Stomach (tissue), 9 donors: ENCODE results near the gene MUCL1. TPM values are rescaled to one million over a fixed set of nuclear protein-coding genes. Genes with fewer than 3 reads are reported as not detected.

Experiments used
- DNase-seq, 2 donors: peaks; one replicate each; pipeline versions ENCODE4 v3.0.0 to v3.0.0-alpha.2; 2013 to 2019
- H3K27ac ChIP-seq, 5 donors: fragments of 200-600 bp in 4 of 5; sonication (generic) in 4 of 5; one replicate each; pipeline ENCODE4 v1.5.1; 2013 to 2019; ENCODE audit warnings: mild to moderate bottlenecking in 1 of 5, moderate library complexity in 1 of 5
- H3K27me3 ChIP-seq, 3 donors: fragments of 200-600 bp; sonication (generic); one replicate each; pipeline ENCODE4 v1.5.1; 2017 to 2019; ENCODE audit warnings: mixed run types in 1 of 3
- H3K36me3 ChIP-seq, 4 donors: fragments of 200-600 bp; sonication (generic); 1 replicate in 3 of 4; 2 replicates in 1 of 4; pipeline ENCODE4 v1.5.1; 2016 to 2019
- H3K4me1 ChIP-seq, 4 donors: fragments of 200-600 bp; sonication (generic); one replicate each; pipeline ENCODE4 v1.5.1; 2016 to 2019
- H3K4me3 ChIP-seq, 4 donors: fragments of 200-600 bp; sonication (generic) in 3 of 4; one replicate each; pipeline ENCODE4 v1.5.1; 2016 to 2019; ENCODE audit warnings: mild to moderate bottlenecking in 1 of 4
- H3K9me3 ChIP-seq, 4 donors: fragments of 200-600 bp; sonication (generic); one replicate each; pipeline ENCODE4 v1.5.1; 2016 to 2019
- EP300 ChIP-seq: sonication (generic); formaldehyde crosslinking; IDR thresholded peaks from one replicate; pipeline ENCODE4 v1.6.1; 2017; ENCODE audit warnings: antibody characterized with exemption
- POLR2A ChIP-seq, 4 donors: fragments of 450-650 bp; IDR thresholded peaks; one replicate each; pipeline ENCODE4 v1.6.1; 2016; ENCODE audit warnings: antibody characterized with exemption in 4 of 4, control low read depth in 2 of 4, mild to moderate bottlenecking in 1 of 4, moderate library complexity in 1 of 4
- POLR2AphosphoS5 ChIP-seq, 3 donors: sonication (generic); formaldehyde crosslinking; IDR thresholded peaks; one replicate each; pipeline ENCODE4 v1.6.1; 2016; ENCODE audit warnings: antibody characterized with exemption in 3 of 3
- WGBS, 5 donors: extraction: QIAGEN DNeasy Blood & Tissue Kit in 3 of 5; methylation state at CpG; one replicate each; pipeline versions ENCODE4 v1.1.5 to v1.1.7; 2013 to 2018; 5-methylcytosine and 5-hydroxymethylcytosine counted together
- intact Hi-C: fragments of 100-400 bp; cut with DNase I; formaldehyde crosslinking; loops from one replicate; pipeline ENCODE4 v1.15.1; 2023; ENCODE audit warnings: low total_unique reads
- polyA plus RNA-seq, 3 donors: library from polyadenylated mRNA; stranded (reverse); fragments of 200-250 nt; gene quantifications; one replicate each; pipeline ENCODE4 v1.2.3, GENCODE V29; 2013
- total RNA-seq, 5 donors: library from RNA; depleted of rRNA; stranded (reverse); fragments of >200 nt; gene quantifications; one replicate each; pipeline versions ENCODE4 v1.1.0 to v1.2.3, GENCODE V29; 2014 to 2016
- TF ChIP-seq, protein P1 (sequence below), 7 experiments: fragments of 450-650 bp in 4 of 7; fragments of 200-600 bp in 3 of 7; sonication (generic) in 3 of 7; IDR thresholded peaks; one replicate each; pipeline ENCODE4 v1.5.1; 2016 to 2019; ENCODE audit warnings: antibody characterized with exemption in 7 of 7, control low read depth in 2 of 7, mild to moderate bottlenecking in 1 of 7
- donor health status: healthy with polysubstance abuse.
- donor health status: Bipolar disorder and iron deficiency.
- donor health status: healthy.

Gene MUCL1
- total and polyA plus RNA-seq, 8 donors: not detected

DNA sequence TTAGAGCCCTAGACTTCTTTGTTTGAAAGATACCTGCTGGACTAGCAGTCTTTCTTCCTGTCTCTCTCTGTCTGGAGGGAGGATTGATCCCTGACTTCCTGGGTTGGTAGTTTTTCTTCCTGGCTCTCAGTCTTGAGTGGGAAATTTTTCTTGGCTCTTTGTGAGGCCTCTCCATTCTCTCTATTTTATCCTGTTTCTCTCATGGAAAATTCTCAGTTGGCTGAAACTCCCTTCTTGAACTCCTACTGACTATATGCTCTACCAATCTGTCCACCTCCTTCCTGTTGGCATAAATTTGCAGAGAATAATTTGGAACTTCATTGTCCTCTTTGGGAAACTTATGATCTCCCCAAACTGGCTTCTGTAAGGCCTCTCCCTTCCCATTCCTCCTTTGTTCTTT, 24.1 kb upstream of the MUCL1 start:
- H3K36me3 ChIP-seq: no peaks in the 10 kb centered on the region
- no peak overlapping the region for H3K27ac ChIP-seq
- DNase-seq: no peak
- no peak overlapping the region for H3K4me3 ChIP-seq
- H3K9me3 ChIP-seq: no peaks in the 10 kb centered on the region
- TF ChIP-seq, protein P1, sequence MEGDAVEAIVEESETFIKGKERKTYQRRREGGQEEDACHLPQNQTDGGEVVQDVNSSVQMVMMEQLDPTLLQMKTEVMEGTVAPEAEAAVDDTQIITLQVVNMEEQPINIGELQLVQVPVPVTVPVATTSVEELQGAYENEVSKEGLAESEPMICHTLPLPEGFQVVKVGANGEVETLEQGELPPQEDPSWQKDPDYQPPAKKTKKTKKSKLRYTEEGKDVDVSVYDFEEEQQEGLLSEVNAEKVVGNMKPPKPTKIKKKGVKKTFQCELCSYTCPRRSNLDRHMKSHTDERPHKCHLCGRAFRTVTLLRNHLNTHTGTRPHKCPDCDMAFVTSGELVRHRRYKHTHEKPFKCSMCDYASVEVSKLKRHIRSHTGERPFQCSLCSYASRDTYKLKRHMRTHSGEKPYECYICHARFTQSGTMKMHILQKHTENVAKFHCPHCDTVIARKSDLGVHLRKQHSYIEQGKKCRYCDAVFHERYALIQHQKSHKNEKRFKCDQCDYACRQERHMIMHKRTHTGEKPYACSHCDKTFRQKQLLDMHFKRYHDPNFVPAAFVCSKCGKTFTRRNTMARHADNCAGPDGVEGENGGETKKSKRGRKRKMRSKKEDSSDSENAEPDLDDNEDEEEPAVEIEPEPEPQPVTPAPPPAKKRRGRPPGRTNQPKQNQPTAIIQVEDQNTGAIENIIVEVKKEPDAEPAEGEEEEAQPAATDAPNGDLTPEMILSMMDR (IDR thresholded peaks at IDR 0.05): no peak
- TF ChIP-seq EP300 (no peak), POLR2AphosphoS5 (IDR thresholded peaks at IDR 0.05) (no peak), POLR2A (IDR thresholded peaks at IDR 0.05) (no peak)
- H3K4me1 ChIP-seq: no peaks in the 10 kb centered on the region
- no peaks in the 10 kb centered on the region for H3K27me3 ChIP-seq
- intact Hi-C loops: no loop called here

DNA sequence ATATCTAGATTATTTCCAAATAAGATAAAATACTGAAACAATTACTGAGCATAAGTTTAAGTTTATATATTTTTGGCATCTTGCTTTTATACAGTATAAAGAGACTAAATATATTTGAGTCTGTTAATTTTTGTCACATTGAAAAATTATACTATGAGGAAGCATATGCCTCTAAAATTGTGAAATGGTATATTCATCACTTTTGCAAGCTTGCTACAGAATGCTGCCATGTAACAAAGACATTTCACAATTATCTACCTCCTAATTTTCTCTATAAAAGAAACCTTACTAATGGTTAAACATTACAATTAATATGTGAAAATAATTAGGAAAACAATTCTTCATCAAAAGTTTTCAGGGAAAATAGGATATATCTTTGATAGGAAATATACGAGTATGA, 22.7 kb upstream of the MUCL1 start:
- no peaks in the 10 kb centered on the region for H3K36me3 ChIP-seq
- H3K4me3 ChIP-seq: no peak overlapping the region
- no peaks in the 10 kb centered on the region for H3K27me3 ChIP-seq
- no peak overlapping the region for H3K27ac ChIP-seq
- WGBS, 5 donors: 73 to 81% (median 78%) methylated on average over 1 of the region's 1 CpG
- no peaks in the 10 kb centered on the region for H3K4me1 ChIP-seq
- intact Hi-C loops: no loop called here
- H3K9me3 ChIP-seq: no peaks in the 10 kb centered on the region
- TF ChIP-seq POLR2AphosphoS5 (IDR thresholded peaks at IDR 0.05) (no peak), POLR2A (IDR thresholded peaks at IDR 0.05) (no peak), EP300 (no peak)
- TF ChIP-seq, protein P1 (IDR thresholded peaks at IDR 0.05): no peak
- DNase-seq: no peak

DNA sequence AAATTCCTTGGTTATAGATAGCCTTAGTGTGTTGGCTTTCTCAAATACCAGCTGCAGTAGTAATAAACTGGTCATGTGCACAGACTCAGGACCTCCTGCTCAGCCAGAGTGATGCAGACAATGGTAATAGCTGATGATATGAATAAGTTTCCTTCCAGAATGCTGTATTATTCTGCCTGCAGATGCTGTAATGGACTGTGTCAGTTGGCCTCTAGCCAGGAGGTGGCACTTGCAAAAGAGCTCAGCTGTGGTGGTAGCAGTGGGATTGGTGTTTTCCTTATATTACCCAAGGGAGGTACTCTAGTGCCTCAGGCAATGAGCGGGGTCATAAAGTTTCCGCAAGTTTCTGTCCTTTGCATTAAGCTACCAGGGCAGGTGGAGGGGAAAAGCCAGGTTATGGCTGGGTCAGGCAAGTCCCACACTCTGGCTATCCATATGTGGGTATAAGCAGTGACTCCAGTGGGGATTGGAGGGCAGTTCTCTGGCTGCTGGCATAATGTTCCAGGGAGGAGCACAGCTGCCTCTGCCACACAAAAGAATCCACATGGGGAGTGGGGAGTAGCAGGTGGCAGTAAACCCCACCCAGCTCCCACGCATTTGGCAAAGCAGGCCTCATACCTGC, 14.0 kb upstream of the MUCL1 start:
- no peaks in the 10 kb centered on the region for H3K4me1 ChIP-seq
- TF ChIP-seq POLR2A (IDR thresholded peaks at IDR 0.05) (no peak), POLR2AphosphoS5 (IDR thresholded peaks at IDR 0.05) (no peak), EP300 (no peak)
- TF ChIP-seq, protein P1 (IDR thresholded peaks at IDR 0.05): no peak
- intact Hi-C loops: no loop called here
- WGBS, 5 donors: 88 to 94% (median 88%) methylated on average over 3 of the region's 3 CpGs
- H3K27me3 ChIP-seq: peaks cover 0 to 4% (median 0%) of the 10 kb centered on the region in 3 donors
- H3K27ac ChIP-seq: no peak overlapping the region
- peaks cover 0 to 25% (median 17%) of the 10 kb centered on the region in 4 donors for H3K9me3 ChIP-seq
- H3K4me3 ChIP-seq: no peak overlapping the region
- no peaks in the 10 kb centered on the region for H3K36me3 ChIP-seq
- DNase-seq: no peak

DNA sequence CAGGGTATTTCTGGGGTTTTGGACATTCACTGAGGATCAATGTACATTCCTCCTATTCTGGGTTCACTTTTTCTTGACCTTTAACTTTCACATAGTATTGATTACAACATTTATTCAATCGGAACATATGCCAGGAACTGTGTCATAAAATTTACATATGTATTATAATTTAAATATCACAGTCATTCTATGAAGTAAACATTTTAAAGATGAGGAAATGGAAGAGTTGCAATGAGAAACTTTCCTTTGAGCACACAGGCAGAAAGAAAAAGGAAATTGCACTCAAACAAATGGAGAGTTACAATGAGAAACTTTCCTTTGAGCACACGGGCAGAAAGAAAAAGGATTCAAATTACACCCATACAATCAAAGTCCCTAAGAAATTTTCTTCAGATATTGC, 3.1 kb downstream of the MUCL1 start:
- Histone ChIP-seq H3K4me1 (no peaks in the 10 kb centered on the region), H3K27ac (no peak overlapping the region), H3K4me3 (no peak overlapping the region), H3K27me3 (no peaks in the 10 kb centered on the region), H3K36me3 (no peaks in the 10 kb centered on the region), H3K9me3 (no peaks in the 10 kb centered on the region)
- intact Hi-C loops: no loop called here
- no peak for DNase-seq
- TF ChIP-seq, protein P1 (IDR thresholded peaks at IDR 0.05): no peak
- no peak for TF ChIP-seq POLR2A (IDR thresholded peaks at IDR 0.05)
- TF ChIP-seq POLR2AphosphoS5 (IDR thresholded peaks at IDR 0.05): no peak
- TF ChIP-seq EP300: no peak
- WGBS, 5 donors: 43 to 48% (median 45%) methylated on average over 2 of the region's 2 CpGs
